ENCODE measurements around the gene RASSF3.

The RASSF3 gene

DNA sequence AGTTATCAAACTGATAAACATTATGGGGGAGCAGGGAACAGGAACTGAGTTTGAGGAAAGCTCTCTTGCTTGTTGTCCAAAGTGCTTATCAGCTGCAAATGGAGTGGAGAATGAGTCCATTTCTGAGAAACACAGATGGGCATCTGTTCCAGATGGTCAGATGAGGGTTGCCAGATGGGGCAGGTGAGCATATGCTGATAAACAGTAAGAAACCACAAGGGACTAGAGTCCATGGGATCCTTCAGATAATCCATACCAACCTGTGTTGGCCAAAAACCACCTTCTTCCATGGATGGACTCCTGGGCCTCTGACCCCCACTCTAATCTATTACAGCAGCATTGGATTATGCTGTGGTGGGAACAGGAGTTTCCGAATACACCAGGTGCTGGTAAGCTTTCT, 110.6 kb downstream of the RASSF3 start:
- Histone ChIP-seq H3K9me3 (no peaks in the 10 kb centered on the region), H3K36me3 (peaks cover 21% of the 10 kb centered on the region), H3K27me3 (no peaks in the 10 kb centered on the region), H3K4me3 (ENCODE audit: low read depth, low read length) (no peak overlapping the region), H3K4me1 (no peaks in the 10 kb centered on the region; the same call in 1 of the 2 replicates)
- TF ChIP-seq, protein P1, sequence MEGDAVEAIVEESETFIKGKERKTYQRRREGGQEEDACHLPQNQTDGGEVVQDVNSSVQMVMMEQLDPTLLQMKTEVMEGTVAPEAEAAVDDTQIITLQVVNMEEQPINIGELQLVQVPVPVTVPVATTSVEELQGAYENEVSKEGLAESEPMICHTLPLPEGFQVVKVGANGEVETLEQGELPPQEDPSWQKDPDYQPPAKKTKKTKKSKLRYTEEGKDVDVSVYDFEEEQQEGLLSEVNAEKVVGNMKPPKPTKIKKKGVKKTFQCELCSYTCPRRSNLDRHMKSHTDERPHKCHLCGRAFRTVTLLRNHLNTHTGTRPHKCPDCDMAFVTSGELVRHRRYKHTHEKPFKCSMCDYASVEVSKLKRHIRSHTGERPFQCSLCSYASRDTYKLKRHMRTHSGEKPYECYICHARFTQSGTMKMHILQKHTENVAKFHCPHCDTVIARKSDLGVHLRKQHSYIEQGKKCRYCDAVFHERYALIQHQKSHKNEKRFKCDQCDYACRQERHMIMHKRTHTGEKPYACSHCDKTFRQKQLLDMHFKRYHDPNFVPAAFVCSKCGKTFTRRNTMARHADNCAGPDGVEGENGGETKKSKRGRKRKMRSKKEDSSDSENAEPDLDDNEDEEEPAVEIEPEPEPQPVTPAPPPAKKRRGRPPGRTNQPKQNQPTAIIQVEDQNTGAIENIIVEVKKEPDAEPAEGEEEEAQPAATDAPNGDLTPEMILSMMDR (IDR thresholded peaks at IDR 0.05; ENCODE audit: low read depth, low read length), result no peak
- DNase-seq, result no peak

DNA sequence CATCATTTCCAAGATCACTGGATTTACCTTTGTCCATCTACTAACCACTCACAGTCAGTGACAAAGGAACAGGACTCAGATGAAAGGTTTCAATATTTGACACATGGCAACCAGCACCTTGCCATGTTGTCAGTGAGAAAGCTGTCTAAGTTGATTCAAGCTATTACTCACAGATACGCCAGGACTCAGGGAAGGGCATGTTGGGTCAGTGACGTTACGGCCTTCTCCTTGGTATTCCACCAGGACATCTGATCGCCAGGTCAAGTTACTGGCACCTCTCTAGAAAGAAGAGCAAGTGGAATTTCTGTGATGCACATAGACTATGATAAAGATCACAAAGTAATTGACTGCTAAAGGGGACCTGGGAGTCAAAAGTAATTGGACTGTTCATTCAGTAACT, 112.5 kb downstream of the RASSF3 start:
- H3K27me3 ChIP-seq, result no peaks in the 10 kb centered on the region
- H3K9me3 ChIP-seq, result no peaks in the 10 kb centered on the region
- TF ChIP-seq, protein P1 (IDR thresholded peaks at IDR 0.05; ENCODE audit: low read depth, low read length), result no peak
- H3K4me1 ChIP-seq, result no peaks in the 10 kb centered on the region; the same call in 1 of the 2 replicates
- no peak for DNase-seq
- H3K4me3 ChIP-seq (ENCODE audit: low read depth, low read length), result no peak overlapping the region
- H3K36me3 ChIP-seq, result peaks cover 12% of the 10 kb centered on the region

DNA sequence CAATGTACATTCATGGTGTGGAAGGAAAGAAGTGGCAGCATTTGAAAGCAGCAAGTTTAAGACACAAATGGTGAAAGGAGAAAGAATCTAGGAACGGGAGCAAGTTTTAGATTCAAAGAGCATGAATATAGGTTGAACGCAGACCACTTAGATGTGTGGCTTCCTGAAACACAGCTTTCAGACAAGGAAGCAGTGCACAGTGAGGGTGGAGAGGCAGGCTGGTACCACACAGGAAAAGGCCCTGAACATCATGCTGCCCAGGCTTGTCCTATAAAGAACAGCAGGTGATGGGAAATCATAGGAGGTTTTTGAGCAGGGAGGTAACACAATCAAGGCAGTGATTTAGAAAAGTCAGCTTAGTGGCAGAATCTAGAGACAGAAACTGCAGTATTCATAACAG, 113.3 kb downstream of the RASSF3 start:
- DNase-seq, result no peak
- peaks cover 12% of the 10 kb centered on the region for H3K36me3 ChIP-seq
- no peaks in the 10 kb centered on the region; the same call in 1 of the 2 replicates for H3K4me1 ChIP-seq
- H3K27me3 ChIP-seq, result no peaks in the 10 kb centered on the region
- TF ChIP-seq, protein P1 (IDR thresholded peaks at IDR 0.05; ENCODE audit: low read depth, low read length), result no peak
- no peaks in the 10 kb centered on the region for H3K9me3 ChIP-seq
- H3K4me3 ChIP-seq (ENCODE audit: low read depth, low read length), result no peak overlapping the region

DNA sequence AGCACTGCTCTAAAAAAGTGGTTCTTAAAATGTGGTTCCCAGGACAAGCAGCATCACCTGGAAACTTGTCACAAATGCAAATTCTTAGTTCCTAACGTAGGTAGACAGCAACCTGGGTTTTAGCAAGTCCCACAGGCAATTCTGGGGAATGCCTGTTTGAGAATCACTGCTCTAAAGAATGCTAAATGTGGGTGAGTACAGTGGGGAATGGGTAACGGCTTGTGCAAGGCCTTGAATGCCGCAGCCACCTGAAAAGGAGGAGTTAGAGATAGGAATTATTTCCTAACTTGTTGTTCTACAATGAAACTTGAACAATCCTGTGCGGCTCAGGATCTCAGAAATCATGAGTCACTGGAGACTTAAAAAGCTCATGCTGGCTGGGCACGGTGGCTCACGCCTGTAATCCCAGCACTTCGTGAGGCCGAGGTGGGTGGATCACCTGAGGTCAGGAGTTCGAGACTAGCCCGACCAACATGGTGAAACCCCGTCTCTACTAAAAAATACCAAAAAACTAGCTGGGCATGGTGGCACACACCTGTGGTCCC, 114.0 kb downstream of the RASSF3 start:
- DNase-seq, result no peak
- Histone ChIP-seq H3K27me3 (no peaks in the 10 kb centered on the region), H3K9me3 (no peaks in the 10 kb centered on the region), H3K36me3 (peaks cover 12% of the 10 kb centered on the region), H3K4me3 (ENCODE audit: low read depth, low read length) (no peak overlapping the region), H3K4me1 (no peaks in the 10 kb centered on the region; the same call in 1 of the 2 replicates)
- TF ChIP-seq, protein P1 (IDR thresholded peaks at IDR 0.05; ENCODE audit: low read depth, low read length), result no peak

DNA sequence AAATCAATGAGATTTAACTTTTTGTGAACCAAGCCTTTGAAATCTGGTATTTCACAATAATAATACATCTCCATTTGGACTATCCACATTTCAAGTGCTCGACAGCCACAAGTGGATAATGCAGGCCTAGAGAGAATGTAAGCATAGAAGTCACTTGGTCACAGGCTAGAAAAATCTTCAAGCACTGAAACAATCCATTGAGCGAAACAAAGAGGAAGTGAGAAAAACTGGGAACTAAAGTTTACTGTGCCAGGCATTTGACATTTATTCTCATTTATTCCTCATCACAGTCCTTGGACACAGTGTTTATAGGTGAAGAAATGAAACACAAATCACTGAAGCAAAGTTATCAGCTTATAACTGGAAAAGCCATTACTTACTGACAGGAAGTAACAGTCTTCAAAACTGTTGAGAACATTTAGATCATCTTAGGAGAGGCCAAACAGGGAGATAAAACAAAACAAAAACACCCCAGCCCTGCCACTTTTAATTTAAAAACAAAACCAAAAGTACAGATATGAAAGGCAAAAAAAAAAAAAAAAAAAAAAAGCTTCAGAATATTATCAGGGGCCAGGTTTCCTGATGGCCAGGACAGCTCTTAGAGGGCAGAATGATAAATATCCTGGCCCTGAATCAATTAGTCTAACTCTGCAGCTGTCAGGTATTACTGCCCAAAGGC, 119.8 kb downstream of the RASSF3 start:
- no peak for DNase-seq
- no peak overlapping the region for H3K4me3 ChIP-seq (ENCODE audit: low read depth, low read length)
- H3K36me3 ChIP-seq, result no peaks in the 10 kb centered on the region
- no peaks in the 10 kb centered on the region for H3K27me3 ChIP-seq
- TF ChIP-seq, protein P1 (IDR thresholded peaks at IDR 0.05; ENCODE audit: low read depth, low read length), result no peak
- H3K9me3 ChIP-seq, result no peaks in the 10 kb centered on the region
- H3K4me1 ChIP-seq, result peaks cover 4% of the 10 kb centered on the region

DNA sequence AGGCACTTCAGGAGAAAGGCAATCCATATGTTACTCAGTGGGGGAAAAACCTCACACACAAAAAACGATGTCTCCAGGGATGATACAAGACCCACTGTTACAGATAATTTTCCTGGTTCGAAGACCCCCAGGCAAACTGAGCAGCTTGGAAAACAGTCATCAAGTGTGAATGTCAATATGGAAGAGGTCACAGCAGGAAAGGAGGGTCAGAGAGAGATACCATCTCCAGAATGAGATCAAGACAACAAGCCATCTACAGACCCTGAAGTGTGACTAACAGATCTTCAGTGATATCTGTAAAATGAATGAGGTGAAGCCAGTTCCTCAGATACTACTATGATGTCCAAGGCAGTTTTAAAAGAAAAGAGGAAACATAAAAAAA, 120.3 kb downstream of the RASSF3 start:
- Histone ChIP-seq H3K4me3 (ENCODE audit: low read depth, low read length) (no peak overlapping the region), H3K27me3 (no peaks in the 10 kb centered on the region), H3K9me3 (no peaks in the 10 kb centered on the region), H3K4me1 (peaks cover 4% of the 10 kb centered on the region), H3K36me3 (no peaks in the 10 kb centered on the region)
- peak; percentile 18 for DNase-seq
- TF ChIP-seq, protein P1 (IDR thresholded peaks at IDR 0.05; ENCODE audit: low read depth, low read length), result no peak

All from BE2C (cell line).